KBM-7 (cell line): ENCODE data around the gene CALN1.

Experiments used
- DNase-seq: peaks from one replicate; pipeline ENCODE4 v3.0.0-alpha.2; 2015
- in situ Hi-C: fragments of 300-500 bp; cut with MboI; formaldehyde crosslinking; loops from 2 replicates; pipeline ENCODE4 v1.14.3; 2020; ENCODE audit warnings: low sequenced_read_pairs, low pct_unique_long_range_greater_than_20kb, mixed read lengths

The CALN1 gene

DNA sequence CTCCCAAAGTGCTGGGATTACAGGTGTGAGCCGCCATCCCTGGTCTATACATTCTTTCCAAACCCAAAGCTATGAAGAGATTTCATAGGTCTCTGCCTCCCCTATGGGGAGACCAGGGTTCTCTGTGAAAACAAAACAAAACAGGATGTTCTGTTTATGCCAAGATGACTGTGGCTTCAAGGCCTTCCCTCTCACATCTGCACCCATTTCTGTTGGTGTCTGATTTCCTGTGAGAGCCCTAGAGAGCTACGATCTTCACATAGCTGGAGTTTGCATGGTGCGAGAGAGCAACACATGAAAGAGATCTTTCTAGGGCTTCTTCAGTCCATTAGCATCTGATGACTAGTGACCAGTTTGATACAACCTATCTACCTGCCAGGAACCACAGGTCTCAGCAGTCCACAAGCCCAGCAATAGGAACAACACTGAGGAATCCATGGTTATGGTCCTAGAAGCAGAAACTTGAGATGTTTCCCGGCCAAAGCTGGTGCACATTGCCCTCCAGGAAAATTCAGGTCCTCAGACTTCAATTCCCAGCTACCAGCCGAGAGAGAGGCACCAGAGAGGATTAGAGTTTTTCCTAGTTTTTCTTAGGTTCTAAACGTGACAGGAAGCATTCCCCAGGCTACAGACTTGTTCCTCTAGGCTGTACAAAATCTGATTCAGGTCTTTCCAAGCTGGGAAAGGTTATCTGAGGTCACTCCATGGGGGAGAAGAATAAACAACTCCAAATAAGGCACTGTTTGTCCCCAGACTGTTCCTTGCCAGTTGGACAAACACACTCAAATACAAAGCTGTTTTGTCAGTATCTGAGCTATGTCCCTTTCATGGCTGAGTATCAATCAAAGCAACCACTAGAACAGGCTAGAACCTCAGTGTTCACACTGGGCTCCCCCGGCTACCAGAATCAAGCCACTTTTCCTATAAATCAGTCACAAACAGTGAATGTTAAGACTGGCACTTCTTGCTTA, 259.7 kb downstream of the CALN1 start:
- in situ Hi-C loops, result no loop called here
- DNase-seq, result no peak

DNA sequence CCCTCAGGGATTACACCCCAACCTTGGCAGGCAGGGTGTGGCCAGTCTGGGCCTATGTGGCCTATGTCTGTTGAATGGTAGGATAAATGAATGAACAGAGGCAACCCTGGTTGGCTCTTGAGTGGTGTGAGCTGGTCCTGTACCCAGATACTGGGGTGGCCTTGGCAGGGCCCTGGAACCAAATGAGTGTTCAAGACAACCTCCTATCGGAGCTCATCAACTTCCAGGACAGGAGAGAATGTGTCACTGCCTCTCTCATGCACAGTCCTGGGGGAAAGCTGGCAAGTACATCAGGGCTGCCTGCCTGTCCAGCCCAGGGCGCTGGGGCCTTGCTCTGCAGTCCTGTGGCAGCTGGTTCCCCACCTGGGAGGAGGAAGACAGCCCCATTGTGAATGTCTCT, 271.6 kb downstream of the CALN1 start:
- DNase-seq, result no peak
- in situ Hi-C loops, result no loop called here

DNA sequence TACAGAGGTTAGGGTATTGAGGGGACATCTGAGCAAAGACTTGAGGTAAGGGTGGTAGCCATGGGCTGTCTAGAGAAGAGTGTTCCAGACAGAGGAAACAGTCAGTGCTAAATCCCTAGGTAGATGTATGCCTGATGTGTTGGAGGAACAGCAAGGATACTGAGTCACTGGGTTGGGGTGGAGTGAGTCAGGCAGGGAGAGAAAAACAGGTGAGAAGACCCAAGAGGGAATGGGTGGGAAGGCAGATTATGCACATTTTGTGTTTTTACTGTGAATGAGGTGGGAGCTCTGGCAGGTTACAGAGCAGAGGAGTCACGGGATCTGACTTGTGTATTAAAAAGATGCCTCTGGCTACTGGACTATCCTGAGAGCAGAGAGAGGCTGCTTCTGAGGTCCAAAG, 285.0 kb downstream of the CALN1 start:
- in situ Hi-C loops, result no loop called here
- no peak for DNase-seq

DNA sequence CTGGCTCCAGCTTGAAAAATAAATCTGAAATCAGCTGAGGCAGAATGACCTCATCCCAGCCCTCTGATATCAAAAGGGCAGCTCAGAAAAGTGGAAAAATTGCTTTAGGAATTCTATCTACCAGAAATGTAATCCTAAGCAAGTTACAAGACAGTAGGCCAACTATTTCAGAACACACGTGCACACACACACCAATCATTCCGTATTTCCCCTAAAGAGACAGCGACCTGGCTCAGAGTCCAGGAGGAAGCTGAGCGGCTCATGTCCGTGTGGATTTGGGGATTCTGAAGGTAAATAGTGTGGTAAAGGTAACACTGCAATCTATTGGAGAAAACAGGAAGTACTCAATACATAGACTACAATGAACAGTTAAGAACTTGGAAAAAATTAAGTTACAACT, 288.2 kb downstream of the CALN1 start:
- peak; percentile 2 for DNase-seq
- in situ Hi-C loops, result no loop called here

DNA sequence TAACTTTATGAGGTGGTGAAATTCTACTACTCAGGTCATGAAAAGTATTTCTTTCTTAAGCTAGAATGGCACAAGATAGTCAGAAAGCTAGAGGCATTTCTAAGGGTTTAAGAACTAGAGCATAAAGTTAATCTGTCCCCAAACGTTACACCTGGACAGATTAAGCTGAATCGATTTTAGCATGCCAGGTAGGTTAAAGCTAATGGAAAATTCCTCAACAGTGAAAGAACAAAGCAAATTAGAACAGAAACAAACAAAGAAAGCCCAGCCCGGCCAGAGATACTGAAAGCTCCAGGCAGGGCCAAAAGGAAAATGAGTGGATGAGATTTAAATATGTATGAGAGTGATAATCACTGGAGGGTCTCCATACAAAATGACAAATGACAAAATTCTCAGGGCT, 293.8 kb downstream of the CALN1 start:
- in situ Hi-C loops, result no loop called here

DNA sequence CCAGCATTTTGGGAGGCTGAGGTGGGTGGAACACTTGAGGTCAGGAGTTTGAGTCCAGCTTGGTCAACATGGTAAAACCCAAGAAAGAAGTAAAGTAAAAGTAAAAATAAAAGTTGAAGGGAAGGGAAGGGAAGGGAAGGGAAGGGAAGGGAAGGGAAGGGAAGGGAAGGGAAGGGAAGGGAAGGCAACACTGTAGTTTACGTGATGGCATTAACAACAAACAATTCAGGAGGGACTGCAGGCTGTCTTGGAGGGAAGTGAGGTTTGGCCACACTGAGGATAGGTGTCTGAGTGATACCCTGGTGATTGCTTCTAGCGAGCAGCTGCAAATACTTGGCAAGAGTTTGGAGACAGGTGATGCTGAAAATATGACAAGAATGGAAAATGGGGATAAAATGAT, 298.0 kb downstream of the CALN1 start:
- in situ Hi-C loops, result no loop called here
- no peak for DNase-seq

More for the DNA sequence above, 293.8 kb downstream of the CALN1 start:
- DNase-seq, result no peak

DNA sequence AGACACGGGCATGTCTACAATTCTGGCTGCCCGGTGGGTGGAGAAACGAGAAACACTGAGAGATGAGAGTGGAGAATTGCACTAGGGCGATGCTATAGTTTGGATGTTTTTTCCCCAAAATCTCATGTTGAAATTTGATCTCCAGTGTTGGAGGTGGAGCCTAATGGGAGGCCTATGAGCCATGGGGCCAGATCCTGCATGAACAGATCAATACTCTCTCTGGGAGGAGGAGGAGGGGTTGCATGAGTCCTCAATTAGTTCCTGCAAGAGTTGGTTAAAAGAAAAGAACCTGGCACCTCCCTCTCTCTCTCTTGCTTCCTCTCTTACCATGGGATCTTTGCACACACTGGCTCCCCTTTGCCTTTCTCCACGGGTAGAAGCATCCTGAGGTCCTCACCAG, 299.1 kb downstream of the CALN1 start:
- DNase-seq, result no peak
- in situ Hi-C loops, result no loop called here

DNA sequence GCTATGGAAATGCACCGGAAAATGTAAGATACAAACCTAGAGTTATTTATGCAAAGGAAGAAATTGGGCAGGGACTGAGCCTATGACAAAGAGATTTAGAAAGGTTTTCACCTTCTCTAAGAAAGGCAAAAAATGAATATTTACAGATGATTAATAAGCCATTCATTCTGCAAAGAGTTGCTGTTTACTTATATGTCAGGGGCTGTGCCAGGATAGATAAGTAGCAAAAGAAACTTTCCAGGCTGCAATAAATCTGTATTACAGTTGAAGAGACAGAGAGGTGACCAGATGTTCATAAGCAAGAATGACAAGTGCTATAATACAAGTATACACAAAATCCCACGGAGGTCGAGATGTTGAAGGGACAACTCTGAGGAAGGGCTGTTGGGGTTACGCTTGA, 299.6 kb downstream of the CALN1 start:
- in situ Hi-C loops, result no loop called here
- DNase-seq, result no peak

DNA sequence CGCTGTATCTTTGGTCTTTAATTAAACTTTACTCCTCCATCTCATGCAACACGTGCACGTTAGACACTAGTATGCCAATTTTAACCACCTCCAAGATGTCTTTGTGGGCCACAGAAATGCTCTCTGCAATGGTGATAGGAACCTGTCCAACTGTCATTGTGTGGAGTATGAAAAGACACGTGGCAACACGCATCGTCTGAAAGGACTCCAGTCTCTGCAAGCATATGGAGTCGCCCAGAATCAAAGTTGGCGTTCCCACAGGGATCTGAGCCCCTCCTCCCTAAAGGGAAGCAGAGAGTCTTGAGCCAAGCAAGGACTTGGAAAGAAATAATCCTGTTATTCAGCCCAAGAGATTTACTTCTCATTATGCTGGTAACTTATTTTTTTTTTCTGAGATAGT, 301.1 kb downstream of the CALN1 start:
- in situ Hi-C loops, result no loop called here
- no peak for DNase-seq

DNA sequence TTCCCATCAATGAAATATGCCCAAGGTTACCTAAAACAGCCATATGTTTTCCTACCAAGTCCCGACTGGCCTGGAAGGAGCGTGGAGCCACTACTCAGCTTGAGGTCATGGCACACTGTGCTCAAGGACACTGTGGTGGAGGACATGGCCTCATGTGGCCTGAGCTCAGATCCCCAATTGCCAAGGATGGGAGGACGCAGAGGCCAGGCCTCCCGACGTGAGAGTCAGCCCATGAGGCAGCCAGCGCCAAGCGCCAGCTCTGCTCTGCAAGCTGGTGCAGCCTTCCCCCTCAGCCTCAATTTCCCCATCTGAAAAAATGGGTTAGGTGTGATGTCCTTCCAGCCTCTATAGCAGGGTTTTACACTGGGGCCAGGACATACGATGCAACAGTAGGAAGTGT, 302.6 kb downstream of the CALN1 start:
- DNase-seq, result no peak
- in situ Hi-C loops, result no loop called here

DNA sequence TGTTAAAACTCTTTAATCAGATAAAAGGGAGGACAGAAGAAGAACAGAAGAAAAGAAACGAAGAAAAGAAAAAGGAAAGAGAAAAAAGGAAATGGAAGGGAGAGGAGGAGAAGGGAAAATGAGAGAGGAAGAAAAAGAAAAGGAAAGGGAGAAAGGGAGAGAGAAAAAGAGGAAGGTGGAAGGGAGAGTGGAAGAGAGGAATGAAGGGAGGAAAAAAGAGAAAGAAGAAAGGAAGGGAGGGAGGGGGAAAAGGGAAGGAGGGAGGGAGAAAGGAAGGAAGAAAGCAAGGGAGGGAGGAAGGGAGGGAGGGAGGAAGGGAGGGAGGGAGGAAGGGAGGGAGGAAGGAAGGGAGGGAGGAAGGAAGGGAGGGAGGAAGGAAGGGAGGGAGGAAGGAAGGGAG, 305.7 kb downstream of the CALN1 start:
- in situ Hi-C loops, result no loop called here
- DNase-seq, result no peak

DNA sequence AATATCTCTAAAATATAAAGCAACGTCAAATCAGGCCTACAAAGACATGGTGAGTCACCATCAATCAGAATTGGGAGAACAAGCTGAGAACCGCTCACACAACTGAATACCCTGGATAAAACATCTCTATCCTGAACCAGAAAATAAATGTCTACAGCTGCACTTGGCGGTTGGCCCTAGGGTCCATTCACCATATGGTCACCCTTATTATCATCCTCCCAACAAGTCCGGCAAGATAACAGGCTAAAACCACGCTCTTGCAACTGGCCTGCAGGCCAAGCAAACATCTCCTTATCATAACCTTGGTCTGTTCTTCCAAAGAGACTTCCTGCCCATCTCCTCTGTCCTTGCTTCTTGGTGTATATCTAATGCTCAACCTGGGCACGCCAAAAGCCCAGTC, 310.7 kb downstream of the CALN1 start:
- in situ Hi-C loops, result no loop called here
- no peak for DNase-seq

DNA sequence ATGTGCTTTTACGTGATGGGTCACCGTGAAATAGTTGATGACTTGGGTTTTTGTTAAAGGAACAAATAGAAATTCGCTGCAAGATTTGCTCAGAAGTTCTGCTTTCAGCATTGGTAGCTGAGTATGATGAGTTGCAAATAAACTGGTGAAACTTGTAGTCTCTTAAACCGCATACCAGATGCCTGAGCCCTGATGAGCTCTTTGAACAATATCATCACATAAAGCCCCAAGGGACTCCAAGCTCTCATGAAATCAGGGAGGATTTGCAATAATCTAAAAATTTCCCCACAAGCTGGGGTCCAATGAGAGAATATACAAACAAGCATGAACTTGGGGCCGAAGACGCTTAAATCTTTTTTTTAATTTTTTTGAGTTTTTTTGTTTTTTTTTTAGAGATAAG, 312.4 kb downstream of the CALN1 start:
- in situ Hi-C loops, result no loop called here
- DNase-seq, result no peak

DNA sequence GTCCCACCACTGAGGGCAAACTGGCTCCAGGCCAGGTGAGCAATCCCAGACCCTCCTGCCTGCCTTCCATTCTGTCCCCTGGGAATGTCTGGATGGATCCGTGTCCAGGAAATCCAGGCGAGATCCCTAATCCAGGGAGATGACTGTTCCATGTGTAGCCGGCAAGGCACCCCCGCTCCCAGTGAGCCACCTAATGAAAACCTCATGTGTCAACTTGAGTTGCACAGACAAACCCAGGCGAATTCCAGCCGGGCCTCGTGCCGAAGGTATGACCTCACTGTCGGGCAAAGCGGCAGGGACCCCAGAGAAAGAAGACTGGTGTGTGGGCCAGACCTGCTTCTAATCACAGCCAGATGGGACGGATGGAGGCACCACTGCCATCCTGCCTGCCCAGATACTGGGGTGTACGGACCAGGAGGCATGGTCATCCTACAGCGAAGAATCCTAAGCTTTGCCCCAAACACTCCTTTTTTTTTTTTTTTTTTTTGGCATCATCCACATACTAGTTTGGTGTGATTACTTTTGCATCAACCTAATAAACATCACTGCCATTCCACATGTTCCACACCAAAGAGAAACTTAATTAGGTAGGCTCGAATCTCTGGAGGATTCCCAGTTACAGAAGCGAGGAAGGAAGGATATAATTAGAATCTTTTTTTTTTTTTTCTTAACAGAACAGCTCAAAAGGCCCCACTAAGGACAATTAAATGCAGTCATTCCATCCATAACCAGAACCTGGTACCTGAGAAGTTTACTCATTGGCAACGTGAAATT, 313.1 kb downstream of the CALN1 start:
- DNase-seq, result no peak

DNA sequence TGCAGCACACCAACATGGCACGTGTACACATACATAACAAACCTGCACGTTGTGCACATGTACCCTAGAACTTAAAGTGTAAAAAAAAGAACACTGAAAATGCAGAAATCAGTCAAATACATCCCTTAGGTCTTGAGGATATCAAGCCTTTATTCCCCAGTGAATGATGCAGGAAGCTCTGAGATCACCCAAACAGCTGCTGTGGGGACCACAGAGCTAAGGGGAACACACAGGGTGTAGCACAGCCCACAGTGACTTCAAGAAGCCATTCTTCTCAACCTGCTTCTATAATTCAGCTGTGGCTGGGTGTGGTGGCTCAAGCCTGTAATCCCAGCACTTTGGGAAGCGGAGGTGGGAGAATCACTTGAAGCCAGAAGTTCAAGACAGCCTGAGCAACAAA, 314.9 kb downstream of the CALN1 start:
- in situ Hi-C loops, result no loop called here
- DNase-seq, result no peak

More for the DNA sequence above, 313.1 kb downstream of the CALN1 start:
- in situ Hi-C loops, result no loop called here

DNA sequence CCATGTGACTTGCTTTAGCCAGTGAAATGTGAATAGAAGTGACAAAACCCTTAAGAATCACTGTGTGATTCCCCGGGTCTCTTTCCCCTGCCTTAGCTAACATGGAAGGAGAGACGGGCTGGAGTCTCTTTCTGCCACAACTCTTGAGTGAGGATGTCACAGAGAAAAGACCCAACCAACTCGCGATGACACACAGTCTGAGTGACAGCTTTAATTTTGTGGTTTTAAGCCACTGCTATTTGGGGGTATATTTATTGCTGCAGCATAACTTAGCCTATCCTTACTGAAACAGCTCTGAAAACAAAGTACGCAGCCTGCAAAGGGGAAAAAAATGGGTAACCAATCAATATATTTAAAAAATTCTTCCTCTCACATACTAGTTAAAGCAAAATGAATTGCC, 319.4 kb downstream of the CALN1 start:
- DNase-seq, result no peak
- in situ Hi-C loops, result no loop called here

DNA sequence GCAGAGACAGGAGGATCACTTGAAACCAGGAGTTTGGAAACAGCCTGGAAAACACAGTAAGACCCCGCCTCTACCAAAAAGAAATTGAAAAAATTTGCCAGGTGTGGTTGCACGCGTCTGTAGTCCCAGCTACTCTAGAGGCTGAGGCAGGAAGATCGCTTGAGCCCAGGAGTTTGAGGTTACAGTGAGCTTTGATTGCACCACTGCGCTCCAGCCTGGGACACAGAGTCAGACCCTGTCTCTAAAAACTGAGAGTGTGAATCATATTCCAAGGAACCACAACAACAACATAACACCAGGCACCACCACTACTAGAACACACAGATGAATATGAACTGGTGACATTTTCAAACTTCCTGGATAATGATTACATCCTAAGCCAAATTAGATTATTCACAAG, 324.2 kb downstream of the CALN1 start:
- no peak for DNase-seq
- in situ Hi-C loops, result no loop called here

DNA sequence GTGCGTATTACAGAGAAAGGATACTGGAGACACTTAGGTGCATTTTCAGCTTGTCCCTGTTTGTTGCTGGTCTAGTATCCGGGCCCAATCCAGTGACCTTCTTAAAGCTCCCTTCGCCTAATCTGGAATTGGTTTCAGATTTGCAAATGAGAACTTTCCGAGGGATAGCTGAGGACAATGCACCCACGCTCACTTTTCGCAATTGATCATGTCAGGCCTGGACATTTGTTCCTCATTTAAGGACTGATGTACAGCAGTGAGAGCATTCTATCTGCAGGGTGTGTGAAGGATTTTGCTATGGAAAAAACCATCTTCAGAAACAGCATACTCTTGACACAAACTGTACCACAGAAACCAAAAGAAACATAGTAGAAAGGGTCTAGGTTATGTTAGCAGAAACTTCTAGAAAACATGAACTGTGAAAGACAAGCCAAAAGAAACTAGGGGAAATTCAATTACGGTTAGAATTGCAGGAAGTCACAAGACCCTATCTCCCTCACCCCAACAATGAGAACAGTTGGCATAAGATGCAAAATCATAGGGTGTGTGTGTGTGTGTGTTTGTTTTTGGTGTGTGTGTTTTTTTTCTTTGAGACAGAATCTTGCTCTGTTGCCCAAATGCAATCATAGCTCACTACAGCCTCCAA, 331.1 kb downstream of the CALN1 start:
- in situ Hi-C loops, result no loop called here
- DNase-seq, result peak; percentile 4

DNA sequence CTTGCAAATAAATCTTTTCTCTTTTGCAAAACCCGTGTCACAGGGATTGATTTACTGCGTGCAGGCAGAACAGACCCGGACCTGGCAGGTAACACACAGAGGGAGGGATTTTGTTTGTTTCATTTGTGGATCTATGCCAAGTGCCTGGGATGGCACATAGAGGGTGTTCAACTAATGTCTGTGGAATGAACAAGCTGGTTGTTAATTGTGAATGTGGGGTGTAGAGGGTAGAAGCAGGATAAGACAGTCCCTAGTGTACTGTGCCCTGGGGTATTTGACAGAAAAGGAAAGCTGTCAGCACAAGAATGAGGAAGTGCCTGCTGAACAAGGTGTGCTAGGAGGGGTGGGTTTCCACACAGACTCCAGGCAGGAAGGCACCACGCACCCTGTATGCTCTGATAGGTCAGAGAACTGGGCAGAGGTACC, 331.8 kb downstream of the CALN1 start:
- peak; percentile 26 for DNase-seq
- in situ Hi-C loops, result no loop called here

DNA sequence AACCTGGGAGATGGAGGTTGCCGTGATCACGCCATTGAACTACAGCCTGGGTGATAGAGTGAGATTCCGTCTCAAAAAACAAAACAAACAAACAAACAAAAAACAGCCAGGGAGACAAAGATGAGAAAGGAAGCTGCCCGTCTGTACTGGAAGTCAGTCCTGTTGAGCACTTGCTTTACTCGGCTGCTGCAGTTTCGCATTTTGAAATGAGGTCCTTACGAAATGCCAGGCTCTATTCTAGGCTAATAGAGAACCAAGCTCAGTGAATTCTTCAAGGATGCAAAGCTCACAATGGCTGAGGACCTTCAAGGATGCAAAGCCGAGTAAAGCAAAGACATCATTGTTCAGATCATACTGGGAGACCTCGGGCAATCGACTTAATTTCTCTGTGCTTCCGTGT, 333.3 kb downstream of the CALN1 start:
- DNase-seq, result no peak
- in situ Hi-C loops, result no loop called here
